C4-2B (cell line): ENCODE data around the gene TMEM30B.

Experiments used
- H3K27ac ChIP-seq: fragments of 450-650 bp; 2 replicates; pipeline ENCODE4 v1.5.1; 2017
- ZFX ChIP-seq: fragments of 450-650 bp; IDR thresholded peaks from 2 replicates; pipeline ENCODE4 v1.6.1; 2017
- TF ChIP-seq, protein P1 (sequence below): fragments of 450-650 bp; conservative IDR thresholded peaks from 2 replicates; pipeline ENCODE4 v1.5.1; 2017; ENCODE audit warnings: mild to moderate bottlenecking

TMEM30B gene

DNA sequence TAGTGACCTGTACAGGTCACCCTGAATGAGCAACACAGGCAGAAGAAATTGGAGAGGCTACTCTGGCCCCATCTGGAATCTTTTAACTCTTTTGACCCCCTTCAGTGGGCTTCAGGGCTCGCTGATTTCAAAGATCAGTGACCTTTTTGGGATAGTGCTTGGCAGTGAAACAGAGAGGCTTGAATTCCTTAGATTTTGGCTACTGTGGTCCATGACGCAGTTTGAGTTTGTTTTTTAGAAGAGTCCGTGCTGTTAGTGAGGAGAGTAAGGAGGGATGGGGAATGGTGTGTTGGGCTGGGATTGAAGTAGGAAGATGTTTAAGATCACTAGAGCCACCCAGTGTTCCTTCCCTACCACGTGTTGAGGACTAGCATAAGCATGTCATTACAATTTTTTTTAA lies 16.5 kb downstream of the TMEM30B start:
- TF ChIP-seq, protein P1, sequence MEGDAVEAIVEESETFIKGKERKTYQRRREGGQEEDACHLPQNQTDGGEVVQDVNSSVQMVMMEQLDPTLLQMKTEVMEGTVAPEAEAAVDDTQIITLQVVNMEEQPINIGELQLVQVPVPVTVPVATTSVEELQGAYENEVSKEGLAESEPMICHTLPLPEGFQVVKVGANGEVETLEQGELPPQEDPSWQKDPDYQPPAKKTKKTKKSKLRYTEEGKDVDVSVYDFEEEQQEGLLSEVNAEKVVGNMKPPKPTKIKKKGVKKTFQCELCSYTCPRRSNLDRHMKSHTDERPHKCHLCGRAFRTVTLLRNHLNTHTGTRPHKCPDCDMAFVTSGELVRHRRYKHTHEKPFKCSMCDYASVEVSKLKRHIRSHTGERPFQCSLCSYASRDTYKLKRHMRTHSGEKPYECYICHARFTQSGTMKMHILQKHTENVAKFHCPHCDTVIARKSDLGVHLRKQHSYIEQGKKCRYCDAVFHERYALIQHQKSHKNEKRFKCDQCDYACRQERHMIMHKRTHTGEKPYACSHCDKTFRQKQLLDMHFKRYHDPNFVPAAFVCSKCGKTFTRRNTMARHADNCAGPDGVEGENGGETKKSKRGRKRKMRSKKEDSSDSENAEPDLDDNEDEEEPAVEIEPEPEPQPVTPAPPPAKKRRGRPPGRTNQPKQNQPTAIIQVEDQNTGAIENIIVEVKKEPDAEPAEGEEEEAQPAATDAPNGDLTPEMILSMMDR, result no peak
- TF ChIP-seq ZFX, result no peak
- peak overlapping the region; percentile 71; the same call in 1 of the 2 replicates for H3K27ac ChIP-seq

DNA sequence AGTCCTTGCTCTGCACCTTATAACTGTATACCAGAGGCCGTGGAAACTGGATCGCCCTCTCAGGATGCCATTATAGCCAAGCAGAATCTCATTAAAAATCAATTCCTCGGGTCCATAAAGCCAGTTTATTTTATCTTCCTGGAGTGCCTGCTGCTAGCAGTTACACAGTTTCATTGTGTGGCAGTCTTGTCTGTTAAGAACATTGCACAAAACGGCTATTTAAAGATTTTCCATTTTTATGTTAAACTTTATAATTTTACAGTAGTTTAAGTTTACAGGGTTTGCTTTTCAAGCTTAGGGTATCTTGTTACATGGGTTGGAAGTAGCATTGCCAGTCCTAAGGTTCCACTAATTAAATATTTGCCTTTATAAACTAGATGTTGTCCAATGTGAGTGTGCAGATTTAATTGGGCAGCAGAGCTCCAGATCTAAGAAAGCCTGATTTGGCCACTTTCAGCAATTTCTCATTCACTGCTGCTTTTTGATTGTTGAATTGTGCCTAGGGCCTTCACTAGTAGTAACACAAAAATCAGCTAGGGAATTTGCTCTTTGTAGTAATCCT lies 17.0 kb downstream of the TMEM30B start:
- peak overlapping the region; percentile 71; the same call in 1 of the 2 replicates for H3K27ac ChIP-seq
- no peak for TF ChIP-seq ZFX
- TF ChIP-seq, protein P1, result no peak

DNA sequence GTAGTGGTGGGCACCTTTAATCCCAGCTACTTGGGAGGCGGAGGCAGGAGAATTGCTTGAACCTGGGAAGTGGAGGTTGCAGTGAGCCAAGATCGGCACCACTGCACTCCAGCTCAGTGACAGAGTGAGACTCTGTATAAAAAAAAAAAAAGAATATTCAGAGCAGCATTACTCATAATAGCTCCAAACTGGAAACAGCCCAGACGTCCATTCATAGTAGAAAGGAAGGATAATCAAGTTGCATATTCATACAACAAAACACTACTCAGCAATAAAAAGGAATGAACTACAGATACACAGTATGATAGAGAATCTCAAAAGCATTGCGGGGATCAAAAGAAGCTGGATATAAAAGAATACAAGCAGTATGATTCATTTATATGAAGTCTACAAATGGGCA lies 19.1 kb downstream of the TMEM30B start:
- TF ChIP-seq, protein P1, result no peak
- no peak for TF ChIP-seq ZFX
- no peak overlapping the region for H3K27ac ChIP-seq

DNA sequence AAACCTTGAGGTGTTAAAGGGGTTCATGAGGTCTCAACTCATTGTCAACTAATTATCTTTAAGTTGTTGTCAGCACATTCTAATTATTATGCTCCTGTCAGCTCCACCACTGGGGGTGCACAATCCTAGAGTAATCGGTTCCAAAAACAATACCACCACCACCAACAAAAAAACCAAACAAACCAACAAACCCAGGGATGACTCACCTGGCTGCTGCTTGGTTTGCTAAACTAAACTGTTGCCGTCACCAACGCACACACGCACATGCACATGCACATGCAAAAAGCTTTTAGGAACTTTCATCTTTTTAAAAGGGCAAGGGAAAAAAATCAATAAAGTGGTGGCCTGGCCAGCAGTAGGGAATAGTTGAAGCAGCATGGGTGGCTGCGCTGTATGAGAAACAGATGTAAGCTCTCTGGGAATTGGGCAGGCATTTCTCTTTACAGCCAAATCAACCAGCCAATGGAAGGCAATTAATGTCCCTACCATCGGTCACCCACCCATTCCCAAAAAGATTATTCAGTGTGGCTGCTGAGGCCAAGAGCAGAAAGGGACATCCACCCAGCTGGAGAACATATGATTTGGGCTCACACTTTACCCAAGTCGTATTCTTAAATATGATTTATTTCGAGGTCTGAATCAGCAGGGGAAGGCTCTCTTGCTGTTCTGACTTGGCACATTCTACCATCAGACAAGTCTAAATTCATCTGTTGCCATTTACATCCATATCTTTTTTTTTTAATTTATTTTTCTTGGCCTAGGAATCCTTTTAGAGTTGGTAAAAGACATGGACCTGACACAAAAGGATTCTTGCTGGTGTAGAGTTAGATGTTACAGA lies 20.0 kb downstream of the TMEM30B start:
- TF ChIP-seq, protein P1, result no peak
- no peak for TF ChIP-seq ZFX
- no peak overlapping the region for H3K27ac ChIP-seq

DNA sequence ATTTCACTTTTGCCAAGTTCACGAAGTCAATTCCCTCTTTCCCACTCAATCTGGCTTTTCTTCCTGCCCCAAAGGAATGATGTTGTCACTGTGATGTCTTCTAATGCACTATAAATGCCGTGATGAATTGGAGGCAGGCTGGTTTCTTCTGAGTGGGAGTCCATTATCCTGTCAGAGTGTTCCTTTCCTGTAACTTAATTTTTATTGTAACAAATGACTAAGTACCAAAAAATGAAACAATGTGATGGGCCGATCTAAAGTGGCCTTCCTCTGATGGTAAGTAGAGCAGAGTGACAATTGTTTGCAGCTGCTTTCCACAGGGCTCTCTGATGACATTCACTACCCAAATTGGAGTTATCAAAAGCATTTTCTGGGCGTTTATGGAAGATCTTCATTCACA lies 22.2 kb downstream of the TMEM30B start:
- H3K27ac ChIP-seq, result no peak overlapping the region
- no peak for TF ChIP-seq ZFX
- TF ChIP-seq, protein P1, result no peak

DNA sequence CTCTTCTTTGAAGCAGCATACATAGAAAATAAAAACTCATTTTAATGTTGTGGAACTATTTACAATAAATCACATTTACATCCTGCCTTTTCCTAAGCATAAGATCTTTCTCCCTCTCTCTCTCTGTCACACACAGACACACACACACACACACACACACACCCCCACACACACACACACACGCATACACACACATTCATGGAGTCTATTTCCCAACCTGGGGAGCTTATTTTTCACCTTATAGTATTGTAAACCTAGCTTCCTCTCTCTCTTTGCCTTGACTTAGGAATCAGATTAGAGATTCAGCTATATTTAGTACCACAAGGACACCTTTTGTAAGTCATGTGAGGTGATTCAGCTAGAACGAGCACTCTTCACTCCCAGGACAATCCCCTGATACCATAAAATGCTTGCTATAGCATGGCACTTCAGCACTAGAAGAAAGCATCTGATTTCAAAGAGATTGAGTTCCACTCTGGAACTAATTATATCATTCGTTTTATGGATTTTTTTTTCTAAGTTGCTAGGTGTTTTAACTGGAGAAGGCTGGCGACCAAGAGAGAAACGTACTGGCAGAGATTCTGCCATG lies 23.6 kb downstream of the TMEM30B start:
- no peak for TF ChIP-seq ZFX
- TF ChIP-seq, protein P1, result no peak
- no peak overlapping the region for H3K27ac ChIP-seq
